Measurements from ENCODE around the gene VPS39. TPM values are rescaled to one million over a fixed set of nuclear protein-coding genes. Genes with fewer than 3 reads are reported as not detected.
"Not testable (repeated sequence)": the region's sequence is repeated elsewhere in the genome, so short reads cannot be mapped to it uniquely, and the experiment has no call there.

VPS39 gene
- 44.1 TPM for polyA plus RNA-seq (2013, experiment 1 of 2; ENCODE audit: insufficient read length)
- polyA plus RNA-seq (2013, experiment 2 of 2; ENCODE audit: insufficient read length): 43.5 TPM

- DNase-seq: peak; percentile 81
These were observed at the start of gene VPS39 for GRCh38 chr15:42207674-42208579. TSS of gene VPS39 (minus strand) at chr15:42208304. CDS start at chr15:42208153, 151 bp downstream.

- no peak for DNase-seq
These were observed 45.2 kb upstream of the VPS39 start for GRCh38 chr15:42253300-42253699.

- DNase-seq: no peak
These were observed 32.7 kb upstream of the VPS39 start for GRCh38 chr15:42240823-42241222.

- DNase-seq: peak; percentile 57
These were observed 31.6 kb upstream of the VPS39 start for GRCh38 chr15:42239528-42240182.

- no peak for DNase-seq
These were observed 25.0 kb upstream of the VPS39 start for GRCh38 chr15:42233107-42233506.

GRCh38 chr15:42232606-42233005, 24.5 kb upstream of the VPS39 start:
- no peak for DNase-seq

GRCh38 chr15:42231088-42231487, 23.0 kb upstream of the VPS39 start:
- no peak for DNase-seq

- not testable (repeated sequence) for DNase-seq
These were observed 20.9 kb upstream of the VPS39 start for GRCh38 chr15:42228981-42229380.

- no peak for DNase-seq
These were observed 19.9 kb upstream of the VPS39 start for GRCh38 chr15:42228036-42228435.

GRCh38 chr15:42226648-42227047, 18.5 kb upstream of the VPS39 start:
- no peak for DNase-seq

- no peak for DNase-seq
These were observed 12.1 kb upstream of the VPS39 start for GRCh38 chr15:42220216-42220615.

- DNase-seq: no peak
These were observed 11.0 kb upstream of the VPS39 start for GRCh38 chr15:42218953-42219592.

- DNase-seq: no peak
These were observed 9.5 kb upstream of the VPS39 start for GRCh38 chr15:42217568-42217967.

GRCh38 chr15:42215913-42216829, 8.1 kb upstream of the VPS39 start:
- DNase-seq: no peak

GRCh38 chr15:42214600-42214999, 6.5 kb upstream of the VPS39 start:
- DNase-seq: no peak

GRCh38 chr15:42213511-42213910, 5.4 kb upstream of the VPS39 start:
- DNase-seq: no peak

- no peak for DNase-seq
These were observed 2.6 kb upstream of the VPS39 start for GRCh38 chr15:42210696-42211095.

- DNase-seq: no peak
These were observed 1.7 kb downstream of the VPS39 start for GRCh38 chr15:42206406-42206805.

- no peak for DNase-seq
These were observed 4.2 kb downstream of the VPS39 start for GRCh38 chr15:42203891-42204290.

- no peak for DNase-seq
These were observed 5.5 kb downstream of the VPS39 start for GRCh38 chr15:42202653-42203052.

- DNase-seq: no peak
These were observed 6.3 kb downstream of the VPS39 start for GRCh38 chr15:42201801-42202200.

GRCh38 chr15:42199126-42199525, 9.0 kb downstream of the VPS39 start:
- no peak for DNase-seq
